Femur (tissue), 1 donor: Measurements from ENCODE around the gene PPP1CC.

ENCODE experiments used
- DNase-seq: peaks from one replicate; pipeline ENCODE4 v3.0.0-alpha.2; 2017

PPP1CC gene

GRCh38 chr12:110720516-110720915 lies 22.2 kb downstream of the PPP1CC start:
- no peak for DNase-seq

GRCh38 chr12:110718222-110718908 lies 24.3 kb downstream of the PPP1CC start:
- no peak for DNase-seq

GRCh38 chr12:110717037-110717436 lies 25.7 kb downstream of the PPP1CC start:
- DNase-seq: no peak

- DNase-seq: no peak
Measured at GRCh38 chr12:110708917-110709316, 33.8 kb downstream of the PPP1CC start.

- no peak for DNase-seq
Measured at GRCh38 chr12:110705309-110705708, 37.4 kb downstream of the PPP1CC start.

GRCh38 chr12:110704750-110705149 lies 37.9 kb downstream of the PPP1CC start:
- DNase-seq: no peak

- DNase-seq: no peak
Measured at GRCh38 chr12:110704231-110704630, 38.5 kb downstream of the PPP1CC start.

GRCh38 chr12:110702081-110702480 lies 40.6 kb downstream of the PPP1CC start:
- DNase-seq: no peak

- DNase-seq: no peak
Measured at GRCh38 chr12:110699591-110700445, 42.9 kb downstream of the PPP1CC start.

GRCh38 chr12:110698171-110698902 lies 44.4 kb downstream of the PPP1CC start:
- DNase-seq: peak; percentile 88

- DNase-seq: no peak
Measured at GRCh38 chr12:110697236-110697635, 45.5 kb downstream of the PPP1CC start.

GRCh38 chr12:110696283-110696682 lies 46.4 kb downstream of the PPP1CC start:
- DNase-seq: no peak

- DNase-seq: peak; percentile 64
Measured at GRCh38 chr12:110694330-110694901, 48.3 kb downstream of the PPP1CC start.

- peak; percentile 47 for DNase-seq
Measured at GRCh38 chr12:110693731-110694130, 49.0 kb downstream of the PPP1CC start.

- no peak for DNase-seq
Measured at GRCh38 chr12:110690127-110690430, 52.6 kb downstream of the PPP1CC start.

GRCh38 chr12:110689281-110690126 lies 53.2 kb downstream of the PPP1CC start:
- DNase-seq: peak; percentile 73

- DNase-seq: peak; percentile 72
Measured at GRCh38 chr12:110688446-110689280, 54.0 kb downstream of the PPP1CC start, which contains the start of gene HVCN1. TSS of gene HVCN1 (minus strand) at chr12:110689115. CDS start at chr12:110683245, 5,870 bp downstream.

GRCh38 chr12:110687396-110688169 lies 55.1 kb downstream of the PPP1CC start:
- no peak for DNase-seq

- DNase-seq: no peak
Measured at GRCh38 chr12:110686294-110686903, 56.3 kb downstream of the PPP1CC start.

GRCh38 chr12:110684312-110684836 lies 58.3 kb downstream of the PPP1CC start:
- no peak for DNase-seq
